GM12892 (cell line): Measurements from ENCODE around the gene VPS33A.

Source experiments
- POLR2A ChIP-seq: IDR thresholded peaks from 2 replicates; pipeline ENCODE4 v1.6.1; 2011; ENCODE audit warnings: low read depth, low read length, control low read depth
- POLR2AphosphoS5 ChIP-seq: IDR thresholded peaks from 2 replicates; pipeline ENCODE4 v1.6.1; 2011; ENCODE audit warnings: low read depth, low read length, control low read depth

DNA sequence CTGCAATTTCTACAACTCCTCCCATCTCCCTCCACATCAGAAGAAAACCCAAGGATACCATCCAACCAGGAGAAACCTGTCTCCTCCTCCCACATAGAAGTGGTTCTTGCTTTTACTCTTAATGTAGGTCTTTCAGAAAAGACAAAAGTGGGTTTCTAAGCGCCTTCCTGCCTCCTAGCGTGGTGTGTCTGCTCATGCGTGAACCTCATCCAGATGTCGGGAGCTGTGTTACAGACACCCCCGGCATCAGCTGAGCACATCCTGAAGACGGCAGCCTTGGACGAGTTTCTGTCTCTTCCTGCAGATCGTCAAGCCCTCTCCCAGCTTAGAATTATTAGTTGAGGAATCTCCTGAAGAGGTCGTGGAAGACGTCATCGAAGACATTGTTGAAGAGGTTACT, 73.9 kb downstream of the VPS33A start:
- TF ChIP-seq POLR2A: no peak
- TF ChIP-seq POLR2AphosphoS5: no peak
